LHCN-M2 (cell line): ENCODE data around the gene MYRF. TPM values are rescaled to one million over a fixed set of nuclear protein-coding genes. Genes with fewer than 3 reads are reported as not detected.

Experiments
- DNase-seq: peaks from one replicate; pipeline ENCODE4 v3.0.0-alpha.2; 2012; ENCODE audit warnings: low read depth
- total RNA-seq: library from RNA; depleted of rRNA; stranded (reverse); fragments of >200 nt; gene quantifications from 2 replicates; pipeline ENCODE4 v1.2.3, GENCODE V29; 2014

MYRF gene
- total RNA-seq, 1 experiment from 2014 or later, result 0.17 TPM

DNA sequence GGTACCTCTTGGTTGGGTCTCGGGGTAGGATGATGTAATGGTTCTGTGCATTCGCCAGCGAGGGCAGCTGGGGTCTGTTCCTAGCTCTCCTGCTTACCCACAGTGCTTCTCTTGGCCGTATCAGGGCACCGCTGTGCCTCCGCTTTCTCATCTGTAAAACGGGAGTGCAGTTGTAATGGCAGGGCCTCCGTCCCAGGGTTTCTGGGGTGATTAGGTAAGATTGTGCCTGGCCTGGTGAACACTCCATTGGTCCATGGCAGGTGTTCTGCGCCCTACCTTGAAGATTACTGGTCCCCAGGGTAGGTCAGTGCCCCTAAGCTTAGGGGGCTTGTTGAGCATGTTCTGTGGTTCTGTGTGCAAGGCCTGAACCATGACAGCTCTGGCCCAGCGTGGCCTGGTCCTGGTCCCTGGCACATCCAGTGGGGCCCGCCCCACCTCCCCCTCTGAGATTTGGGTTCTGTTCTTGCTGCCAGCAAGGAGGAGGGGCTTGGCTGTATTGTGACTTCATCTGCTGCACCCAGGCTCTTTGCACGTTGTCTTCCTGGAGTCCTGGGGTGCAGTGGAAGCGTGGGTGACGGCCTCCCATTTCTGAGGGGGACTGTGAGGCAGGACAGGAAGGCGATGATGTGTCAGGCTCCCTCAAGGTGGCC lies 4.9 kb downstream of the MYRF start:
- no peak for DNase-seq

DNA sequence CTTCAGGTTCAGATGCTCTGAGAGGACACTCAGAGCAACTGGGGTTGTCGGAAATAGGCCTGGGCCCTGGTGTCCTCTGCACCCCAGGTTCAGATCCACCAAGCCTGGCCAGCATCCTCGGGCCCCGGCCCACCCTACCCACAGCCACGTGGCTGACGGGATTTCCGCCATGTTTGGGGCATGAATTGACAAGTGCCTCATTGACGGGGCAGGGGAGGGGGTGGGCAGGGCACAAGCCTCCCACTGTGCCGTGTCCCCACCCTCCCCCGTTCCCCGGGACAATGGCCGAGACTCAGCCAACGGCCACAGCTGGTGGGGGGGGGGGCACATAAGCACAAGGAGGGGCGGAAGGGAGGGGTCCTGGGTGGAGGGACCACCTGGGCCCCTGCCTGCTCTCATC lies 8.5 kb downstream of the MYRF start:
- DNase-seq, result no peak

DNA sequence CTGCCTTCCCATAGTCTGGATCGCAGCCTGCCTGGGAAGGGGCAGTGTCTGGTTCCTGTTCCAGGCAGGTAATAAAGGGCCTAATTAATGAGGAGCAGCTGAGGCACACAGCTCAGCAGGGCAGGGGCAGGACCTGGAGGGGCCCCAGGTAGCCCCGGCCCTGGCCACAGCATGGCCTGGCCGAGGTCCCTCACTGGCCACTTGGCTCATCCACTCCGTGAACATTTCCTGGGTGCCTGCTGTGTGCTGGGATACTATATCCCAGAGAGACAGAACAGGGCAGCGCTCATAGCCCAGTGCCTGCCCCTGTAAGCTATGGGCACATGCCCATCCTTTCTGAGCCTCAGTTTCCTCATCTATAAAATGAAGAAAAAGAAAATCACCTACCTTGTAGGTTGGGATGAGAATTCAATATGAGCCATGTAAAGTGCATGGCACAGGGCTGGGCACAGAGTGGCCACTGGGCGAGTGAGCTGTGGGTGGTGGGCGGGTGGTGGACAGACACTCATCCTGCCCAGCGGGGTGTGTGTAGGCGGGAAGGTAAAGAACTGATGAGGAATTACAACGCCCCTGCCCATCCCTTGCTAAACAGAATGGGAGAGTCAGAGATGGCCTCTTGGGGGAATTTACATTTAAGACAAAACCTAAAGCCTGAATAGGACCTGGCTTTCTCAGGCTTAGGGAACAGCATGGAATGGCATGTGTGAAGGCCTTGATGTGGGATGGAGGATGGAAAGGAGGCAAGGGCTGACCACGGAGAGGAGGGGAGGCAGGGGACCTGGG lies 9.2 kb downstream of the MYRF start:
- no peak for DNase-seq

DNA sequence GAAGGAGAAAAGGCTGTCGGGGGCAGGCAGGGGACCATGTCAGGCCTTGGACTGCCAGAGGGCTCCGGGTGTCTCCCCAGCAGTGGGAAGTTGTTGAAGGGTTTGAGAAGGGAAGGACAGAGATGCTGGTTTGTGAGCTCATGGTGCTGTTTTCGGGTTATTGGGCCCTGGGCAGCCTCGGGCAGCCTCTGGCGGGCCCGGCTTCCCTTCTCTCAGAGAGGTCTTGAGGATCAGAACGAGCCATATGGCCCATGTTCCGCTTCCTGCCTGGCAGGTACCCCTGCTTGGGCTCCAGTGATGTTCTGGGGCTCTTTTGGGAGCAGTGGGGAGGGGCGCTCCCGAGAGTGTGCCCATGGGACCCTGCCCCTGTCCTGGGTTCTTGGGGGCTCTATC lies 9.8 kb downstream of the MYRF start:
- no peak for DNase-seq

DNA sequence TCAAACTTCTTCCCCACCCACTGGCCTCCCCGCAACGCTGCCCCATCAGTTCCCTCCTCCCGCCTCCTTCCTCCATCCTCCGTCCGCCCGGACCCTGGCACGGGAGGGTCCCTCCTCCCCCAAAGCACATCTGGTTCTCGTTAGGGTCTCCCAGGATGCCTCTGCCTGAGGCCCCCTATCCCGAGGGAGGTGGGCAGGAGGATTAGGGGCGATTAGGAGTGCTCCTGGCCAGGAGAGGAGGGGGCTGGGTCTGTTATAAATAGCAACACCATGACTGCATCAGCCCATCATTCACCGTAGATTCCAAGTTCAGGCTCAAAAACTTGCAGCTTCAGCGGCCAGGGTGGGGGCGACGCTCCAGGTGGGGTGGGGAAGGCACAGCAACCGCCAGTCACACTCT lies 10.4 kb downstream of the MYRF start:
- no peak for DNase-seq

DNA sequence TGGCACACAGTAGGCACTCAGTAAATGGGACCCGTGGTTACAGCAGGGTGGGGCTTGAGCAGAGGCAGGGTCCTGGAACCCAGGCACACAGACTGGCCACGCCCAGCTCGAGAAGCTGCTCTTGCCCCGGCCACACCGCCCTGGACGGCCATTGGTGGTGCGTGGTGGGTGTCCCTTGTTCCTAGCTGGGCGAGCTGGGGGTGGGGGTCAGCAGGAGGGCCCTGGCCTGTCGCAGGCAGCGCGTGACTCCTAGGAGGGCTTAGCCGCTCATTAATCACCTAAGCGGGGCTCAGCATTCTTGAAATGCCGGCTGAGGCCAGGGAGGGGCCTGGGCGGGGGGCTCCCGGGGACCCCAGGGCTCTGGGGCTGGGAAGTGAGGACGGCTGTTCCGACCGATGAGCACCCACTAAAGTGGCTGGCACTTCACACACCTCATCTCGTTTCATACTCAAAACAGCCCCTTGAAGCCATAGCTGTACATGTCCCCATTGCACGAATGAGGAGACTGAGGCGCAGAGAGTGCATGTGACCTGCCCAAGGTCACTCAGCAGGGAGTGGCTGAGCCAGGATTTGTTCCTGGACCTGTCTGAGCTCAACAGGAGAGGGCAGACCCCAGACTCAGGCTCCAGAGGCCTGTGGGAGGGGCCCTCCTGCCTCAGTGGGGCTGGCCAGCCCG lies 11.6 kb downstream of the MYRF start:
- DNase-seq, result no peak

DNA sequence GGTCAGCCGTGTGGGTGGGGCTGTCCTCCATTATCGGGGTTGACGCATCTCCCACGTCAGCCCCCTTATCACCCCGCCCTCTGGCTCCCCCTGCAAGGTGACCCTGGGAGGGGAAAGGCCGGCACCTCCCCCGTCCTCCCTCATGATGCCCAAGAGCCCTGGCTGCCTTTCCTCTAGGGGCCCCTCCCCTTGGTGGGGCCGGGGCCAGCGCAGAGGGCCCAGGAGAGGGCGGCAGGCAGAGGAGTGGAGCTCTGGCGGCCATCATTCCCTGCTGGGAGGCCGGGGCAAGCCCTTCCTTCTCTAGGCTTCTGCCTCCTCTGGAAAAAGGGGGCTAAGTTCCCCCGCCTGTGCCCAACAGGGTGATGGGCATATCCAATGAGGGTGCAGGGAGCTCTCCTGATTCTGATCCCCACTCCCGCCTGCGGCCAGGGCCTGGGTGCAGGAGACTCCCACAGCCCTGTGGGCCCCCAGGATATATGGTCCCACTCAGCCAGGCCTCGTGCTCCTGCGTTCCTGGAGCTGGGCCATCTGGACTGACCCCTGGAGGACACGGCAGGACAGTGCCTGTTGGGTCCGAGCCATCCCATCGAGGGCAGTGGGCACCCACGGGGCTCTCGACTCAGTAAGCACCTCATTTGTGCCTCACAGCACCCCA lies 12.3 kb downstream of the MYRF start:
- DNase-seq, result no peak

DNA sequence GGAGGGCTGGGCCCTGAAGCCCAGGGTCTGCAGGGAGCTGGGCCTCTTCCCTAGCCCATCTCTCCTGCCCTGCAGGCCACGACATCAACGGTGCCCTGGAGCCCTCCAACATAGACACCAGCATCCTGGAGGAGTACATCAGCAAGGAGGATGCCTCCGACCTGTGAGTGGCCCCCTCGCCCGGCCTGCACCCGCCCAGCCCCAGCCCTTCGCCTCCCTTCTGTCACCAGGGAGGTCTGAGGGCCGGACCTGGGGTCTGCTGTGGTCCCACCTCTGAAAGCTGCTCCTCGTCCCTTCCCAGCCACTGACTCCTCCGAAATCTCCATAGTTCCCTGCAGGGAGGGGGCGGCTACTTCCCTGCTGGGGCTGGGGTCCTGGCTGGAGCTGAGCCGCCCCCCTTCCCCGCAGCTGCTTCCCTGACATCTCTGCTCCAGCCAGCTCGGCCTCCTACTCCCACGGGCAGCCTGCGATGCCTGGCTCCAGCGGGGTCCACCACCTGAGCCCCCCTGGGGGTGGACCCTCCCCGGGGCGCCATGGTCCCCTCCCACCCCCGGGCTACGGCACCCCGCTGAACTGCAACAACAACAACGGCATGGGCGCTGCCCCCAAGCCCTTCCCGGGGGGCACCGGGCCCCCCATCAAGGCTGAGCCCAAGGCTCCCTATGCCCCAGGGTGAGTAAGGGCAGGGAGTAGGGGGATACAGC lies 13.3 kb downstream of the MYRF start:
- no peak for DNase-seq

DNA sequence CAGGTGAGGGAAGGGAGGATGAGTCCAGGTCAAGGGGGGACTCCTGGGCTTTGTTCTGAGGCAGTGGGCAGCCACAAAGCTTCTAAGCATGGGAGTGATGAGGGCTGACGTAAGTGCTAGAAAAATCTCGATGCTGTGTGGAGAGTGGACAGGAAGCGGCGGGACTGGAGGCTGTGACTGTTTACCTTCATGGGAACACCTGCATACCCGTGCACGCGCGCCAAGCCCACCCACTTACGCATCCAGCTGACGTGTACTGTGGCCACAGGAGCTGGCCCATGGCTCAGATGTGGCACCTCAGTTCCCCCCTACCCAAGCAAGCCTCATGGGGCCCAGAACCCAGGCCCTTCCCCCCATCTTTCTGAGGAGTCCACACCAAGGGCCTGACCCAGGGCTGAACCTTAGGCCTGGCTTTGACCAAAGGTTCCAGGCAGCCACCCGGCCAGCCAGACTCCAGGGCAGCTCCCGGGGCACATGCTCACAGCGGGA lies 14.0 kb downstream of the MYRF start:
- DNase-seq, result no peak

DNA sequence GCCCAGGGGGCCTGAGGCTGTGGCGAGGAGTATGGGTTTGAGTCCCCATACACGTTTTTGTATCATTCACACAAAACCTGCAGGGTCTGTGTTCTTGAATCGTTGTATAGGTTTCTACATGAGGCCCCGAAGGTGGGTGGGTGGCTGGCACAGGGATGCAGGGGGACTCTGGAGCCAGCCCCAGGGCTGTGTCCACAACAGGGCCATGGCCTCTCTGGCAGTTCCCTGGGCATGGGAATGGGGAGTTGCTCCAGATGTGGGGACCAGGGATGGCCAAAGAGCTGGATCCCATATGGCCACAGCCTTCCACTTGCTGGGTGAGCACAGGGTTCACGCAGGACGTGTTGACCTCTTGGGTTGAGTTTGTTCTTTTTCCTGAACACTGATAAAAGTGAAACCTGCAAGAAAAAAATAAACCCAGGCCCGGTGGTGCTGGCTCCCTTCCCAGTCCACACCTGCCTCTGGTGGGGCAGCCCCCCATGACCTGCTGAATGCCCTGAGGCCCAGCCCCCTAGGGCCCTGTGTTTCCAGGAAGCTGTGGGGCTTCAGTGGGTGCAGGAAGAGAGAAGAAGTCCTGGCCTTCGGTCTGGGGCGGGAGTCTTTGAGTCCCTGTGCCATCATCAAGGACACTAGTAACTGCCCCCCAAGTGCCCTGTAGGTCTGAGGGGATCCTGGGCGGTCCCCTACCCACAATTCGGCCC lies 16.1 kb downstream of the MYRF start:
- DNase-seq, result no peak

DNA sequence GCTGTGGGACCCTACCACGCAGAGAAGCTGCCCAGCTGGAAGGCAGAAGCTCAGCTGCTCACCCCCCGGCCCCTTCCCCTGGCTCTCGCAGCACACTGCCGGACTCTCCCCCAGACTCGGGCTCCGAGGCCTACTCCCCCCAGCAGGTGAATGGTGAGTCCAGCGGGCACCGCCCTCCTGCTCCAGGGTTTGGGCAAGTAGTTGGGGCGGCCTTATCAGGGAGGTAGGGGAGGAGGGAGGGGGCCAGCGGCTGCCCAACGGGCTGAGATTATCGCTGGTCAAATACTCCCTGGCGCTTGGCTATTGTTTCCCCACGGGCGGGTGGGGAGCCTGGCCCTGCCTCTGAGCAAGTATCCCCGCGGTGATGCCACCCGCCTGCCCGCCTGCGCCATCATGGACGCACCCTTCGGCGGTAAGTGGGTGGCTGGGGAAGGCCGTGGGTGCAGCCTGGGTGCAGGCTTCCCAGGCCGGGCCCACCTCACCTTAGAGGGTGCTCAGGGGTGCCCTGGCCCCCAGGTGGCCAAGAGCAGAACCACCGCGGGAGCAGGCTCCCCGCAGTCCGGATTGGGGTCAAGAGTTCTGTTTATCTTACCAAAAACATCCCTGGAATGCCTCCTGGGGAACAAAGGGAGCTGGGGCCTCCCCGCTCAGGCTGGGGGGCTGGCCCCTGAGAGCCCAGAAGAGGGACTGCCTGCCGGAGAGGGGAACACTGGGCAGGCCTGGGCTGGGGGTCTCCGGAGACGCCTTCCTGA lies 16.9 kb downstream of the MYRF start:
- no peak for DNase-seq

DNA sequence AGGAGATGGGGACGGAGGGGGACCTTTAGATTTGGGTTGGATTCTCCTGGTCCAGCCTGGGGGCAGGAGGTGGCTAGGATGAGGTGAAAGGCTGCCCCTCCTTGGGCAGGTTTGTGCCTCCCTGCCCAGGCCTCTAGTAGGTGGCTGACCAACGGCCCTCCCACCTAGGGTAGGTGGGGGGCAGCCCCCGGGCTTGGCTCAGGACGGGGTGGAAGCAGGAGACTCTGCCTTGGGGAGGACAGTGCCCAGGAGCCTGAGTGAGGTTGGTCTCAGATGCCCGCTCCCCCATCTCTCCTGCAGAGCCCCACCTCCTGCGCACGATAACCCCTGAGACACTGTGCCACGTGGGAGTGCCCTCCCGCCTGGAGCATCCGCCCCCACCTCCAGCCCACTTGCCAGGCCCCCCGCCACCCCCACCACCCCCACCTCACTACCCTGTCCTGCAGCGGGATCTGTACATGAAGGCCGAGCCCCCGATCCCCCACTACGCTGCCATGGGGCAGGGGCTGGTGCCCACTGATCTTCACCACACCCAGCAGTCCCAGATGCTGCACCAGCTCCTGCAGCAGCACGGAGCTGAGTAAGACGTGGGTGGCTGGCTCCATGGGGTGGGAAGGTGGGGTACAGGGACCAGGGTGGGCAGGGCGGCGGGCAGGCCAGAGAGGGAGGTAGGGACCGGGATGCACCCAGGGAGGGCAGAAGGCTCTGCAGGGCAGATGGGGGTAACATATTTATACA lies 17.7 kb downstream of the MYRF start:
- DNase-seq, result no peak

DNA sequence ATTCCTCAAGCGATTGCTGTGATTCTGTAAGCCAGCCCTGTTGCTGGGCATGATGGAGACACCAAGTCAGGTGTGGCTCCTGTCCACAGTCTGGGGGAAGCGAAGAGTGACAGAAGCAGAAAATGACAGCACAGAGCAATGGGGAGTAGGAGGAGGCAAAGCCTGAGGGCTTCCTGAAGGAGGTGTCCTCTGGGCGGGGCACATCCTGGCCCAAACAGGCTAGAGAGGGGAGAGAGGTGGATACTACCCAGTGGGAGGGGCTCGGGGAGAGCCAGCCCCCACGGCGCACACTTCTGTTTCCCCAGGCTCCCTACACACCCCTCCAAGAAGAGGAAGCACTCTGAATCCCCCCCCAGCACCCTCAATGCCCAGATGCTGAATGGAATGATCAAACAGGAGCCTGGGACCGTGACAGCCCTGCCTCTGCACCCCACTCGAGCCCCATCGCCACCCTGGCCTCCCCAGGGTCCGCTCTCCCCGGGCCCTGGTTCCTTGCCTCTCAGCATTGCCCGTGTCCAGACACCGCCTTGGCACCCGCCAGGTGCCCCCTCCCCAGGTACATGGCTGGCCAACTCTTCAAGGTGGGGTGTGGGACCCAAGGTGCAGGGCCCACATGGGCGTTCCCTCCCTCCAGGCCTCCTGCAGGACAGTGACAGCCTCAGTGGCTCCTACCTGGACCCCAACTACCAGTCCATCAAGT lies 18.9 kb downstream of the MYRF start:
- no peak for DNase-seq

DNA sequence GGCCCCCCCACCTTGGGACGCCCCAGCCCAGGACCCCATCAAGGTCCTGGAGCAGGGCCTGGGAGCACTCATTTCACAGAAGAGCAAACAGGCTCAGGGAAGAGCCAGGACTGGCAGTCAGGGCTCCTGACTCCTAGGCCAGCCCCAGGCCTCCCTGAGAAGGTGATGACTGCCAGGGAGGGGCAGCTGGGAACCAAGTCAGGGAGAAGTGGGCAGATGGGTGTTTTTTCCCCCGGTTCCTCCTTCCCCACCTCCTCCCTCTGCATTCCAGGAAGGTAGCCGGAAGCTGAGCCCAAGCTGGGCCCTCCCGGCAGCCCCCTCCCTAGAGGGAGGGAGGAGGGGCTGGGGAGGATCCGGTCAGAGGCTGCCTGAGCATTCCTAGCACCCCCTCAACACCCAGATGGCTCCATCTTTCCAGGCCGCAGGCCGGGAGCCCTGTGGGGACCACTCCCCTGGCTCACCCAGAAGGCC lies 19.6 kb downstream of the MYRF start:
- no peak for DNase-seq

DNA sequence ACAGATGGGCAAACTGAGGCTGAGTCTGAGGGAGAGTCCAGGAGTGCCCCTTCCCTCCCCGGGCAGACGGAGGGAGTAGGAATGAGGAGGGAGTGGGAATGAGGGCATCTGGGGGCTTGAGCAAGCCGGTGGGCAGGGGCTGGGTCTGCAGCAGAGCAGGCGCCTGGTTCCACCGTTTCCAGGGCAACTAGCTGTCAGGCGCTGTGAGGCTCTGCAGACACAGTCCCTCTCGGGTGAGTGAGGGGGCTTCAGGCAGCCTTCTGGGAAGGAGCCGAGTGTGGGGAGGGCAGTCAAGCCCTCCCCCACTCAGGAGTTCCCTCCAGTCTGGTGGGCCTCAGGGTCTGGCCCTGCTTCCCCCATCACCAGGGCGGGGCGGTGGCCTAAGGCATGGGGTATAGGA lies 20.9 kb downstream of the MYRF start:
- no peak for DNase-seq

DNA sequence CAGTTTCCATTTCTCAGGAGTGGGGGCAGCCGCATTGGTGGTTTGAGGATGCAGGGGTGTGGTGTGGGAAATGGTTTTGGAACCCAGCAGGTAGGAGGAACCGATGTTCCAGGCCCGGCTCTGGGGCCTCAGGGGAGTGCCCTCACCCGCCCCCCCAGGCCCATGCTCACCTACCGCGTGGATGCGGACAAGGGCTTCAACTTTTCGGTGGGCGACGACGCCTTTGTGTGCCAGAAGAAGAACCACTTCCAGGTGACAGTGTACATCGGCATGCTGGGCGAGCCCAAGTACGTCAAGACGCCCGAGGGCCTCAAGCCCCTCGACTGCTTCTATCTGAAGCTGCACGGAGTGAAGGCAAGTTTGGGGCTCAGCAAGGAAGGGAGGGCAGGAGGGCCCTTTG lies 21.4 kb downstream of the MYRF start:
- DNase-seq, result no peak

DNA sequence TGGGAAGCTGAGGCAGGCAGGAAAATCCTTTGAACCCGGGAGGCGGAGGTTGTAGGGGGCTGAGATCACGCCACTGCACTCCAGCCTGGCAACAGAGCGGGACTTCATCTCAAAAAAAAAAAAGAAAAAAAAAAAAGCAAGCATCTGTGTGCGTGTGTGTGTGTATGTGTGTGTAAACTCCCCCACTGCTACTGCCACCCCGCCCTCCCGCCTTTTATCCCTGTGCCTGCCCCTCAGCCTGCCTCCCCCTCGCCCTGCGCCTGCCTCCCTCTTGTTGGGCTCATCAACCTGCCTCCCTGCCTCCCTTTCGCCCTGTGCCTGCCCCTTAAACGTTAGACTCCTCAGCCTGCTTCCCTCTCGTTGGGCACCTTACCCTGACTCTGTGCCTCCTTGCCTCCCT lies 22.0 kb downstream of the MYRF start:
- no peak for DNase-seq

DNA sequence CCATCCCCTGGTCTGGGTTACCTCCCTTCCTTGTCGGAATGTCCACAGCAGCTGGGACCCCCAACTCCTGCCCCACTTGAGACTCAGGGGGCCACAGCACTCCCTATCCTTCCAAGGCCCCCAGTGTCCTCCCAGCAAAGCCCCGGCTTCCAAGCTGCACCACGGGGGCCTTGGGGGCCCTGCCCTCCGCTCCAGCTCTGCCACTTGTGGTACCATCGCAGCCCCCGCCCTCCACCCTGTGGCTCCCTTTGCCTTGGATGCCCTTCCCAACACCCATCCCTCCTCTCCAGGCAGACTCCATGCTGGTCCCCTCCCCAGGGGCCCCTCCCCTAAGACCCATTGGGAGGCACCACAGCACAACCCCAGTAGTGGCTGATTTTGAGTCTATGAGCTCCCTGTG lies 22.7 kb downstream of the MYRF start:
- DNase-seq, result no peak
